AG09309 (cell line): ENCODE data around the gene MCMBP.
A peak's percentile ranks its signal among the peaks of the same experiment; 100 is the strongest.
"Not testable (repeated sequence)": the region's sequence is repeated elsewhere in the genome, so short reads cannot be mapped to it uniquely, and the experiment has no call there.

Experiments used
- DNase-seq: peaks from one replicate; pipeline ENCODE4 v3.0.0-alpha.2; 2010; ENCODE audit warnings: low read depth
- H3K4me3 ChIP-seq: 2 replicates; pipeline ENCODE4 v1.5.1; 2011; ENCODE audit warnings: mild to moderate bottlenecking, low read depth, low read length, moderate library complexity; ENCODE audit not compliant: control insufficient read depth
- TF ChIP-seq, protein P1 (sequence below): IDR thresholded peaks from 2 replicates; pipeline ENCODE4 v1.5.1; 2011; ENCODE audit warnings: mild to moderate bottlenecking, low read depth, low read length, inconsistent platforms; ENCODE audit not compliant: insufficient read depth, control insufficient read depth; ENCODE audit errors: missing control alignments

MCMBP gene

DNA sequence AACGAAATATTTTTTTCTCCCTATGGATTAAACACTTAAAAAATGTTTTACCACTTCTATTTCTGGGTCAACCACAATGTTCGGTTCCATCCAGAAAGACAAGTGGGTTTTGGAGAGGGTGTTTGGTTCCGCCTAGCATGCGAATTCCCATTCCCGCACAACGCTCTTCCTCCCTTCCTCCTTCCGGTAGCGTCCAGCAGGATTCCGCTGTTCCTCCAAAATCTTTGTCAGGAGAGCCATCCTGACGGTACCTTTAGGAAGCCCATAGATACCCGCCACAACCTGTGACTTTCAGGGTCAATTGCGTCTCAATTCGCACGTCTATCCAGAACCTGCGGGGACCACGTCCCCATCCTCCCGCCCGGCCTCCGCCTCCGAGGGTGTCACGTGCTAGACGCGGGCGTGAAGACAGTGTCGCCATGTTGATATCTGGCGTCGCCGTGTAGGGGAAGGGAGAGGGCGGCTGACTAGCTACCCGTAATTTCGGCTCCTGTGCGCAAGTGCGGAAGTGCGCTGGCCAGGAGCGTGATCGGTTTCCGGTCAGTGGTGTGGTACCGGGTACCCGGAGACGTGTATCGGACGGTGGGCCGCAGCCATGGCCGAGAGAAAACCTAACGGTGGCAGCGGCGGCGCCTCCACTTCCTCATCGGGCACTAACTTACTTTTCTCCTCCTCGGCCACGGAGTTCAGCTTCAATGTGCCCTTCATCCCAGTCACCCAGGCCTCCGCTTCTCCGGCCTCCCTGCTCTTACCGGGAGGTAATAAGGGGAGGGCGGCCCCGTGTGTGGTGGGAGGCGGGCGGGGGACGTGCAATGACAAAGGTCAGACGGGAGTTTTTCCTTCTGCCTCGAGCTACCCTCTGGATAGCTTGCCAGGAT, 19.8 kb upstream of the MCMBP start, which contains the start of gene SEC23IP:
TSS of gene SEC23IP (plus strand) at position 543 of the 878 bp plus-strand sequence. CDS start at position 596, 53 bp downstream.
- TF ChIP-seq, protein P1, sequence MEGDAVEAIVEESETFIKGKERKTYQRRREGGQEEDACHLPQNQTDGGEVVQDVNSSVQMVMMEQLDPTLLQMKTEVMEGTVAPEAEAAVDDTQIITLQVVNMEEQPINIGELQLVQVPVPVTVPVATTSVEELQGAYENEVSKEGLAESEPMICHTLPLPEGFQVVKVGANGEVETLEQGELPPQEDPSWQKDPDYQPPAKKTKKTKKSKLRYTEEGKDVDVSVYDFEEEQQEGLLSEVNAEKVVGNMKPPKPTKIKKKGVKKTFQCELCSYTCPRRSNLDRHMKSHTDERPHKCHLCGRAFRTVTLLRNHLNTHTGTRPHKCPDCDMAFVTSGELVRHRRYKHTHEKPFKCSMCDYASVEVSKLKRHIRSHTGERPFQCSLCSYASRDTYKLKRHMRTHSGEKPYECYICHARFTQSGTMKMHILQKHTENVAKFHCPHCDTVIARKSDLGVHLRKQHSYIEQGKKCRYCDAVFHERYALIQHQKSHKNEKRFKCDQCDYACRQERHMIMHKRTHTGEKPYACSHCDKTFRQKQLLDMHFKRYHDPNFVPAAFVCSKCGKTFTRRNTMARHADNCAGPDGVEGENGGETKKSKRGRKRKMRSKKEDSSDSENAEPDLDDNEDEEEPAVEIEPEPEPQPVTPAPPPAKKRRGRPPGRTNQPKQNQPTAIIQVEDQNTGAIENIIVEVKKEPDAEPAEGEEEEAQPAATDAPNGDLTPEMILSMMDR = peak; percentile 12
- DNase-seq = peak; percentile 81
- H3K4me3 ChIP-seq = peak within 1 kb of the TSS; percentile 100

DNA sequence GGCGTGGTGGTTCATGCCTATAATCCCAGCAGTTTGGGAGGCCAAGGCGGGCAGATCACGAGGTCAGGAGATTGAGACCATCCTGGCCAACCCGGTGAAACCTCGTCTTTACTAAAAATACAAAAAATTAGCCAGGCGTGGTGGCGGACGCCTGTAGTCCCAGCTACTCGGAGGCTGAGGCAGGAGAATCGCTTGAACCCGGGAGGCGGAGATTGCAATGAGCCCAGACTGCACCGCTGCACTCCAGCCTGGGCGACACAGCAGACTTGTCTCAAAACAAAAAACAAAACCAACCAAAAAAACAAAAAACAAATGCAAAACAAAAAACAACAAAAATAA, 19.2 kb upstream of the MCMBP start:
- H3K4me3 ChIP-seq = peak overlapping the region; percentile 100
- DNase-seq = not testable (repeated sequence)

DNA sequence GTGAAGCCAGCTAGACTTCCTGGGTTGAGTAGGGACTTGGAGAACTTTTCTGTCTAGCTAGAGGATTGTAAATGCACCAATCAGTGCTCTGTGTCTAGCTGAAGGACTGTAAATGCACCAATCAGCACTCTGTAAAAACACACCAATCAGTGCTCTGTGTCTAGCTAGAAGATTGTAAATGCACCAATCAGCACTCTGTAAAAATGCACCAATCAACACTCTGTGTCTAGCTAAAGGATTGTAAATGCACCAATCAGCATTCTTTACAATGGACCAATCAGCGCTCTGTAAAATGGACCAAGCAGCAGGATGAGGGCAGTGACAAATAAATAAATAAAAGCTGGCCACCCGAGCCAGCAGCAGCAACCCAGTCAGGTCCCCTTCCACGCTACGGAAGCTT, 17.7 kb upstream of the MCMBP start:
- DNase-seq, H3K4me3 ChIP-seq: not testable (repeated sequence)

DNA sequence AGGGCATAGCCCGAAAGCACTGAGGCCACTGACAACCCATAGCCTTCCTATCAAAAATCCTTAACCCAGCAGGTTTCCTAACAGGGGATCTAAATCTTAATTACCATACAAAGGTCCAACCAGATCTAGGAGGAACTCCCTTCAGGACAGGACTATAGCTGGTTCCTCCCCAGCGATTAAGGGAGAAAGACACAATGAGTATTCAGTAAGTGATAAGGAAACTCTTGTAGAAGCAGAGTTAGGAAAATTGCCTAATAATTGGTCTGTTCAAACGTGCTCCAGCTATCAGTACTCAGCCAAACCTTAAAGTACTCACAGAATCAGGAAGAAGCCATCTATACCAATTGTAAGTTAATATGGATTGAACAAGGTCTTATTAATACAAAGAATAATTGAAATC, 16.6 kb upstream of the MCMBP start:
- not testable (repeated sequence) for H3K4me3 ChIP-seq, DNase-seq

DNA sequence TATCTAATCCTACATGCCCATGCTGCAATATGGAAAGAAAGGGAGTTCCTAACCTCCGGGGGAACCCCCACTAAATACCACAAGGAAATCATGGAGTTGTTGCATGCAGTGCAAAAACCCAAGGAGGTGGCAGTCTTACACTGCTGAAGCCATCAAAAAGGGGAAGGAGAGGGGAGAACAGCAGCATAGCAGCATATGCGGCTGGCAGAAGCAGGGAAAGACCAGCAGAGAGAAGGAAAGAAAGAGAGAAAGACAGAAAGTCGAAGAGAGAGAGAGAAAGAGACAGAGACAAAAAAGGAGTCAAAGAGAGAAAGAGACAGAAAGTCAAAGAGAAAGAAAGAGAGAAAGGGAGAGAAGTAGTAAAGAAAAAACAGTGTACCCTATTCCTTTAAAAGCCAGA, 16.1 kb upstream of the MCMBP start:
- H3K4me3 ChIP-seq, DNase-seq: not testable (repeated sequence)

DNA sequence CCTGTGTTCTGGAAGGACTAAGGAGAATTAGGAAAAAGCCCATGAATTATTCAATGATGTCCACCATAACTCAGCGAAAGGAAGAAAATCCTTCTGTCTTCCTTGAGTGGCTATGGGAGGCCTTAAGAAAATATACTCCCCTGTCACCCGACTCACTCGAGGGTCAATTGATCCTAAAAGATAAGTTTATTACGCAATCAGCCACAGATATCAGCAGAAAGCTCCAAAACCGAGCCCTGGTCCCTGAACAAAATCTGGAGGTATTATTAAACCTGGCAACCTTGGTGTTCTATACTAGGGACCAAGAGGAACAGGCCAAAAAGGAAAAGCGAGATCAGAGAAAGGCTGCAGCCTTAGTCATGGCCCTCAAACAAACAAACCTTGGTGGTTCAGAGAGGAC, 13.4 kb upstream of the MCMBP start:
- DNase-seq, H3K4me3 ChIP-seq: not testable (repeated sequence)

DNA sequence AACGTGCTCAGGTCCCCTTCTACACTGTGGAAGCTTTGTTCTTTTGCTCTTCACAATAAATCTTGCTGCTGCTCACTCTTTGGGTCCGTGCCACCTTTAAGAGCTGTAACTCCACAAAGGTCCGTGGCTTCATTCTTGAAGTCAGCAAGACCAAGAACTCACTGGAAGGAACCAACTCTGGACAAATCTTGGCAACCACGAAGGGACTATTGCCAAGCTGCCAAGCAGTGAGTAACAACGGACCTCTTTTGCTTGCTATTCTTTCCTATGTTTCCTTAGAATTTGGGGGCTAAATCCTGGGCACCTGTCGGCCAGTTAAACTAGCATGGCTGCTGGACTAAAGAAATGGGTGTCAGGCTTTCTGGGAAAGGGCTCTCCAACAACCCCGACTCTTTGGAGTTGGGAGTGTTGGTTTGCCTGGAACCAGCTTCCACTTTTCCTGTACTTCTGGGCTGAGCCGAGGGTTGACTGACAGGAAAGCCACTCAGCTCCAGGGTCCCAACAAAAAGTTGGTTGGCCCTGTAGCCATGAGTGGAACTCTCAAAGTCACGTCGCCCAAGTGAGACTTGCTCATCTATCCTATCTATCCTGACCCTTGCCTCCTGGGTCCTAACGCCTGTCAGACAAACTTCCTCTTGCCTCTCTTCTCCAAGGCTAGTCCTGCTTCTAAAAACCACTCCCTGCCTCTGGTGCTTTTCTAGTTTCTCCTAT, 11.4 kb upstream of the MCMBP start:
- not testable (repeated sequence) for DNase-seq, H3K4me3 ChIP-seq

DNA sequence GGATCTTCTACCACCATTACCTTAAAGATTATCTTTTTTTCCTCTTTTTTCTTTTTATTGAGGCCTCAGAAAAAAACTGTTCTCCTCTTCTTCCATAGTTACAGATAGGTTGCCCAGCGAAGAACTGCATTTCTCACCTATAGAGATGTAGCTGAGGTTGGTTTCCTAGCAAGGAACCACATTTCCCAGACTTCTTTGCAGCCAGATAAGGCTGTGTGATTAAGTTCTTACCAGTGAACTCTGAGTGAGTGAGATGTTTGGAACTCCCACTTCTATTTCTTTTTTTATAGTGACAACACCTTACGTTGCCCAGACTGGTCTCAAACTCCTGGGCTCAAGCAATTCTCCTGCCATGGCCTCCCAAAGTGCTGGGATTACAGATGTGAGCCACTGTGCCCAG, 5.9 kb upstream of the MCMBP start:
- TF ChIP-seq, protein P1 = no peak
- no peak for DNase-seq
- H3K4me3 ChIP-seq = no peak overlapping the region

DNA sequence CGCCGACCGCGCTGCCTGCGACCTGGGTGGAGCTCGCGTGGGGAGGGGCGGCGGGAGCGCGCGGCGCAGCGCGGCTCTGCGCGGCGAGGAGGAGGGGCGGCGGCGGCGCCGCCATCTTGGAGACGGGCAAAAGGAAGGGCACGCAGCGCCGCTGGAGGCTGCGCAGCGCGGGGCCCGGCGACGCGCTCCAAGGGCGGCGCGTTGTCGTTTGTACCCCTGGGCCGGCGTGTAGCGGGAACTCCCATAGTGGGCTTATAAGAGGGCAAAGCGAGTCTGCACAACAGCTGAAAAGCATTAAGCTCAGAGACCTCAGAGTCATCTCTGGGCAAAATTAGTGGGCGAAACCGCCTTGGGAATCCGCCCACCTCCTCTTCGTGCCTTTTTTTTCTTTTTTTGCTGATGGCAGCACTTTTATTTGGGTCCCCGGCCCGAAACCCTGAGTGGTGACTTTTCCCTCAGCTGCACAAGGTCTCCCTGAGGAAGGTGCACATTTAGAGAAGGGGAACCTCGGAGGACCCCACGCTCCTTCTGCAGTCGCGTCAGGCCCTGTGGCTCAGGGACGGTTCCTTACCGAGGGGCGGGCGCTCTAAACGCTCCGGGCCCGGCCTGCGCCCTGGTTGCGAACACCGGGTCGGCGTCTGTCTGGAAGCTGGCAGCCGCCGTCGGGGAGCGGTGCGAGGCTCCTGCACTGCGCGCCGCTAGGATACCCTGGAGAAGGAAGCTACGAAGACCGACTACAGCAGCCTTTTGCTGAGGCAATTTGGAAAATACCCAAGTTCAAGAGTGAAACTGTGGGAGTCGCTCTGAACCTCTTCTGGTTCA, 428 bp upstream of the MCMBP start:
- DNase-seq = no peak
- H3K4me3 ChIP-seq = peak overlapping the region; percentile 87
- TF ChIP-seq, protein P1 = no peak
